Measurements from ENCODE around the gene PARG.
"Not testable (repeated sequence)": the region's sequence is repeated elsewhere in the genome, so short reads cannot be mapped to it uniquely, and the experiment has no call there.

DNA sequence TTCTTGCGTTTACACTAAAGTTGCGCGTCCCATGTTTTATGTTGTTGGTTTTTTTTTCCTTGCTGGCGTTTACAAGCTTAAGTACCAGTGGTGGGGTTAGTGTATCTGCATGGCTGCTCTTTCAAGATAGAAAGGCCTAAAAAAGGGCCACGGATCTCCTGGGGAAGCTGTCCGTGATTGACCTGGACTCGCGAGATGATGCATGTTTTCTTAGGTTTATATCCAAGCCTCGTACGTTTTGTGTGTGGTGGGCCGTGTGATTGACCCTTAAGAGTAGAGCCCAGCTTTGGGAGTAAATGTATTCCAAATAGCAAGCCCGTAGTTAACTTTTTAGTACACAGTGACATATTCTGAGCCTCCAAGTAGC, 495 bp upstream of the PARG start:
- TF ChIP-seq, protein P1, sequence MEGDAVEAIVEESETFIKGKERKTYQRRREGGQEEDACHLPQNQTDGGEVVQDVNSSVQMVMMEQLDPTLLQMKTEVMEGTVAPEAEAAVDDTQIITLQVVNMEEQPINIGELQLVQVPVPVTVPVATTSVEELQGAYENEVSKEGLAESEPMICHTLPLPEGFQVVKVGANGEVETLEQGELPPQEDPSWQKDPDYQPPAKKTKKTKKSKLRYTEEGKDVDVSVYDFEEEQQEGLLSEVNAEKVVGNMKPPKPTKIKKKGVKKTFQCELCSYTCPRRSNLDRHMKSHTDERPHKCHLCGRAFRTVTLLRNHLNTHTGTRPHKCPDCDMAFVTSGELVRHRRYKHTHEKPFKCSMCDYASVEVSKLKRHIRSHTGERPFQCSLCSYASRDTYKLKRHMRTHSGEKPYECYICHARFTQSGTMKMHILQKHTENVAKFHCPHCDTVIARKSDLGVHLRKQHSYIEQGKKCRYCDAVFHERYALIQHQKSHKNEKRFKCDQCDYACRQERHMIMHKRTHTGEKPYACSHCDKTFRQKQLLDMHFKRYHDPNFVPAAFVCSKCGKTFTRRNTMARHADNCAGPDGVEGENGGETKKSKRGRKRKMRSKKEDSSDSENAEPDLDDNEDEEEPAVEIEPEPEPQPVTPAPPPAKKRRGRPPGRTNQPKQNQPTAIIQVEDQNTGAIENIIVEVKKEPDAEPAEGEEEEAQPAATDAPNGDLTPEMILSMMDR (IDR thresholded peaks at IDR 0.05), result not testable (repeated sequence)
- not testable (repeated sequence) for TF ChIP-seq POLR2A (IDR thresholded peaks at IDR 0.05)
